Choroid plexus epithelial cell (primary cell): Measurements from ENCODE around the gene ARHGAP24.
A peak's percentile ranks its signal among the peaks of the same experiment; 100 is the strongest.

ENCODE experiments used
- DNase-seq: peaks from one replicate; pipeline ENCODE4 v3.0.0-alpha.2; 2010; ENCODE audit warnings: low read depth
- H3K4me3 ChIP-seq: 2 replicates; pipeline ENCODE4 v1.5.1; 2011; ENCODE audit warnings: low read depth, mild to moderate bottlenecking, control low read depth, low read length, moderate library complexity
- CTCF ChIP-seq: conservative IDR thresholded peaks from 2 replicates; pipeline ENCODE4 v1.5.1; 2011; ENCODE audit warnings: low read depth, mild to moderate bottlenecking, control low read depth, inconsistent platforms, low read length, moderate library complexity

Gene ARHGAP24

DNA sequence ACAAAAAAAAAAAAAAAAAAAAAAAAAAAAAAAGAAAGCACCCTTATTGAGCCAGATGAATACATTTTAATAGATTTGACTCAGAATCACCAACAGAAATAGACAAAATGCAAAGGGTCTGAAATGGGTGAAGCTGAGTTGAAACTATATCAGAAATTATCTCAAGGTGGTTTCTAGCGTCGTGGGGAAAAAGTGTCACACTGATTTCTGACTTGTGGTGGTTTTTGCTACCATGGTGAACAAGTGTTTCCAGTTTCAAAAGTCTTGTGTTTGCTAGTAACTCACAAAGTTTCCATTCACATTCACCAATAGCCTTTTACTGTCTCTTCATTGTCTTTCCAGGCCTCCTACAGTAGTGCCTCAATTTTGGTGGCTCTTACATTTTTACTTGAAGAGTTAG, 135.5 kb downstream of the ARHGAP24 start:
- no peak for DNase-seq
- no peak for TF ChIP-seq CTCF
- H3K4me3 ChIP-seq = no peak overlapping the region

GRCh38 chr4:85611661-85612060, 136.7 kb downstream of the ARHGAP24 start:
- DNase-seq = no peak
- no peak for TF ChIP-seq CTCF
- H3K4me3 ChIP-seq = no peak overlapping the region

DNA sequence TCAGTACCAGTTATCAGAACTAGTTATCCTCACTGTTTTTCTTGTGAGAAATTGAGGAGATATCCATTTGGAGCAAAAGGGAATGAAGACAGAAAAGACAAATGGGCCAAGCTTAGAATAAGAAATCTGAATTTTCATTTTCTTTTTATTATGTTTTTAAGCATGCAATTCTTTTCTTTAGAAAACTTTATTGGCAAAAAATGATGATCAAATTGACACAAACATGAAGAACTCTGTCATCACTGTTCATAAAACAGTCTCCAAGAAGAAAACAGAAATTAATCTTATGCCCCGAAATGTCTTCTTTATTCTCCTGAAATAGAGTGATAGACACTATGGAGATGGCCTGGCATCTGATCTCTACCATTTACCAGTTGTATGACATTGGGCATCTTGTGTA, 139.0 kb downstream of the ARHGAP24 start:
- no peak for TF ChIP-seq CTCF
- no peak overlapping the region for H3K4me3 ChIP-seq
- DNase-seq = no peak

GRCh38 chr4:85615952-85616351, 141.0 kb downstream of the ARHGAP24 start:
- no peak for TF ChIP-seq CTCF
- no peak for DNase-seq
- no peak overlapping the region for H3K4me3 ChIP-seq

DNA sequence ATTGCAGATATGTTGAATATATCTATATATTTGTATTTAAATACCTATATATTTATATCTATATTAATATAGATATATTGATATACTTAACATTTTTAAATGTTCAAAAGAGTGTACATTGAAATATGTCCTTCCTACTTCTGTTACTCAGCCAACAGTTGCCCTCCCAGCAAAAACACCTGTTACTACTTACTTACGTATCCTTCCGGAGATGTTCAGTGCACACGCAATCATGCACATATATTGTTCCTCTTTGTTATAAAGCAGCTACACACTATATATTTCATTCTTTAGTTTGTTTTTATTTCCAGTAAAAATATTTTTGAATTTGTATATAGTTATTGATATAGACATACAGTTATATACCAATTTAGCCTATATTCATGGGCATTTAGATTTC, 142.3 kb downstream of the ARHGAP24 start:
- TF ChIP-seq CTCF = no peak
- no peak overlapping the region for H3K4me3 ChIP-seq
- DNase-seq = no peak

GRCh38 chr4:85632981-85633380, 158.0 kb downstream of the ARHGAP24 start:
- TF ChIP-seq CTCF = no peak
- DNase-seq = no peak
- H3K4me3 ChIP-seq = no peak overlapping the region

DNA sequence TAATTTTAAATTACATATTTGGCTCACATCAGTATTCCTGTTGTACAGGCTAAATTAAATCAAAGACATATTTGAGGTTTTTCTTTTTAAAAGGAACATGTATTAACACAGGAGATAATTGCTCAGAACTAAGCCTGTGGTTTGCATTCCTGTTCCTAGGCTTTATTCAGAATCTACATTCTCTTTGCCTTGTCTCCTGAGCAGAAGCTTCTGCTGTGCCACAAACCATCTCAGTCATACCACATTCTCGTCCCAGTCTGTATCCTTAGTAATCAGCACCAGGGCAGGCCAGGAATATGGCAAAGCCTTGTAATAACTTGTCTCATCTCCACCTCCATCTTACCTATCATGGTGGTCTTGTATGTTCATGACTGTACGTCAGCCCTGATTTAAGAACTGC, 162.8 kb downstream of the ARHGAP24 start:
- DNase-seq = peak; percentile 5
- no peak for TF ChIP-seq CTCF
- no peak overlapping the region for H3K4me3 ChIP-seq
